Fibroblast of skin of right quadriceps (primary cell): ENCODE data around the gene DGKH.

Experiments
- DNase-seq: peaks from one replicate; pipeline ENCODE4 v3.0.0-alpha.2; 2013

DGKH gene

GRCh38 chr13:42239161-42239560, 190.7 kb downstream of the DGKH start:
- DNase-seq = no peak

GRCh38 chr13:42239644-42240043, 191.2 kb downstream of the DGKH start:
- DNase-seq = peak; percentile 17

GRCh38 chr13:42246541-42246940, 198.1 kb downstream of the DGKH start:
- no peak for DNase-seq

- DNase-seq = no peak
Observed at GRCh38 chr13:42247883-42248282, 199.4 kb downstream of the DGKH start.

GRCh38 chr13:42255886-42256285, 207.4 kb downstream of the DGKH start:
- no peak for DNase-seq

GRCh38 chr13:42258747-42259146, 210.3 kb downstream of the DGKH start:
- DNase-seq = no peak

GRCh38 chr13:42259515-42259914, 211.1 kb downstream of the DGKH start:
- no peak for DNase-seq

- DNase-seq = no peak
Observed at GRCh38 chr13:42260903-42261654, 212.6 kb downstream of the DGKH start.

GRCh38 chr13:42266473-42266872, 218.0 kb downstream of the DGKH start:
- peak; percentile 65 for DNase-seq

- no peak for DNase-seq
Observed at GRCh38 chr13:42270160-42270856, 221.9 kb downstream of the DGKH start.

GRCh38 chr13:42270857-42271215, 222.4 kb downstream of the DGKH start:
- no peak for DNase-seq

- peak; percentile 99 for DNase-seq
Observed at GRCh38 chr13:42271337-42272114, 223.1 kb downstream of the DGKH start.

GRCh38 chr13:42272115-42272803, 223.8 kb downstream of the DGKH start, which contains the start of gene AKAP11:
Gene AKAP11, plus strand, starts transcription at chr13:42272152. Its CDS starts 14,197 bp downstream, at chr13:42286349.
- peak; percentile 40 for DNase-seq

- no peak for DNase-seq
Observed at GRCh38 chr13:42272804-42273175, 224.3 kb downstream of the DGKH start.

- DNase-seq = no peak
Observed at GRCh38 chr13:42274386-42275097, 226.1 kb downstream of the DGKH start.

GRCh38 chr13:42275098-42275471, 226.6 kb downstream of the DGKH start:
- DNase-seq = no peak

GRCh38 chr13:42275506-42275905, 227.1 kb downstream of the DGKH start:
- no peak for DNase-seq

- DNase-seq = no peak
Observed at GRCh38 chr13:42276683-42277082, 228.2 kb downstream of the DGKH start.

GRCh38 chr13:42277618-42278276, 229.3 kb downstream of the DGKH start:
- DNase-seq = peak; percentile 44

- DNase-seq = no peak
Observed at GRCh38 chr13:42279080-42279479, 230.6 kb downstream of the DGKH start.

- DNase-seq = no peak
Observed at GRCh38 chr13:42279986-42280385, 231.5 kb downstream of the DGKH start.

- DNase-seq = no peak
Observed at GRCh38 chr13:42280537-42280936, 232.1 kb downstream of the DGKH start.
